Erythroblast (primary cell): Measurements from ENCODE around the gene FAM117A.

Experiments used
- GATA1 ChIP-seq: IDR thresholded peaks from 2 replicates; pipeline ENCODE4 v1.6.1; 2011; ENCODE audit warnings: low read depth, mild to moderate bottlenecking, control low read depth, low read length, moderate library complexity
- POLR2A ChIP-seq: IDR thresholded peaks from 2 replicates; pipeline ENCODE4 v1.6.1; 2011; ENCODE audit warnings: mild to moderate bottlenecking, low read length

DNA sequence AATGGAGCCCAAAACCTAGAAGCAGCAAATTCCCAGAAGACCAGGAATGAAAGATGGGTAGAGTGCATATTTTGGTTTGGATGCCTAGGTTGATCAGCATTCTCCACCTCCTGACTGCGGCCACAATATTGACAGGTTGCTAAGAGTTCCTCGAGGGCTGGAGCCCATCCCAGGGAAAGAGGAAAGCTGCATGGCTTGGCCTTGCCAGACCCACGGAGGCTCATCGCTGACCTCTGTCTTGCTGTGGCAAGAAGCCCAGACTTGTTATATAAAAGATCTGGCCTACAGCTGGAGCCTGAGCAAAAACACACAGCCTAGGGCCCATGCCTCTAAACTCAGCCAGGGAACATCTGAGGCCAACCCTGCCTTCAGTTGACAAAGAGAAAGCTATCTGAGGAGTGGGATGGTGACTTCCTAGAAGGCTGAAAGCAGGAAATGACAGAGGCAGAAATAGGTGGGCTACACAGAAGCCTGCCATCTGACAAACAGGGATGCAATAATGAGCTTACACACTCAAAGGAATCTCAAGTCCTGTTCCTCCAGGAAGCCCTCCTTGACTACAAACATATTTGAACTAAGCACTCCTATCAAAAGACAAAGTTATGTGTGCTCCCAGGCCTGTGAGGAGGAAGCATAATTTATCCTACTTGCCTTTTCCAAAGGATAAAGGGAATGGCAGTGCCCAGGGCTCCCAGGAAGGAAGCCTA lies 33.7 kb downstream of the FAM117A start:
- no peak for TF ChIP-seq POLR2A
- TF ChIP-seq GATA1, result no peak
